C1 segment of cervical spinal cord (tissue), 14 donors: ENCODE results near the gene PPFIBP2.
A peak's percentile ranks its signal among the peaks of the same experiment; 100 is the strongest.

Source experiments
- DNase-seq, 14 donors: peaks; one replicate each; lab custom pipeline; 2025; lab: John Stamatoyannopoulos, UW

Gene PPFIBP2

DNA sequence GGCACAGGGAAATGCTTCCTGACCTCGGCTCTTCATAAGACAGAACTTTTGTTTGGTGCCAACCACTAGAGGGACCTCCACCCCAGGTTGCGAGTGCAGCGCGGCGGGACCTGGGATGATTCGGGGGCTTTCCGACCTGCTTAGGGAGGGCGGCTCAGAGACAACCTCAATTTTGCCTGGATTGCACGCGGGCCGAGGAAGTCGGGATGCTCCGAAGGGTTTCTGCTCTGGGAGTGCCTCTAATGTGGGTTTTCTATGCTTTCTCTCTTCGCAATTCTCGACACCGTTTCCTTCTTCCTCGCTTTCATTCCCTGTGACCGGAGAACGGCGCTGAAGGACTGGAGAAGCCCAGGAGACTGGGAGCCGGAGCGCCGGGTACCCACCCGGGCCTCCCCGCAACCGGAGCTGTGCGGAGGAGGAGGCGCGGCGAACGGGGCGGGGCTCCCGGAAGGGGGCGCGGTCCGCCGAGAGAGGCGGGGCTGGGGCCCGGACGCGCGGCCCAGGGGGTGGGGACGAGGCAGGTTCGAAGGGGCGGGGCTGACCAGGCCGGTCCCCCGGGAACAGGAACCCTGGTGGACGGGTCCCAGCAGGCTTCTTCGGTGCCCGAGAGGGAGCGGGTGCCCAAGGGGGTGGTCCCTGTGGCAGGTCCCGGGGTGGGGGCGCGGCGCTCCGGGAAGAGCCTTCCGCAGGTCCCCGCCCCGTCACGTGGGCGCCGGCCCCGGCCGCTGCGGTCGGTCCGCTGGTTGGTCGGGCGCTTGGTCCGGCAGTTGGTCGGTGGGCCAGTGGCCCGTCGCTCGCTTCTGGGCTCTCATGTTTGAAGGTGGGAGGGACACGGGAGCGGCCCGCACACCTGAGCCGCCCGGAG, at the start of gene PPFIBP2:
PPFIBP2 (plus strand) TSS at position 766 of the 865 bp plus-strand sequence. CDS start 35,477 bp downstream, outside the sequence.
- peak; percentile 37 to 99 (median 88) for DNase-seq

DNA sequence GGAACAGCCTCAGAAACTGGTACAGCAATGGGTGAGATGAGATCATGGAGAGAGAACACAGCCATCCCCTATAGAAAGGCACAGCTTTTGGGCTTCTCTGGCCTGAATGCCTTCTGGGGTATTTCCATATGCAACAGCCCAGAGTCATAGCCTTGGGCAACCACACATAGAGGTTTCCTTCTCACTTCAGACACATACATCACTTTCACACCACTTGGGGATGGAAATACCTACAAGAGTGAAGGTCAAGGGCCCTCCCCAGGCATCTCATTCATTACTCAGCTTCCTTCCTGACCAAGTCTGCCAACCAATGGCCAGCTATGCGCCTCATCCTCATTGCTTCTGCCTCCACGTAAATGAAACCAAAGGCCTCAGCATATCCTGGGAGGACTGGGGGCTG, 46.1 kb upstream of the PPFIBP2 start:
- DNase-seq = no peak

DNA sequence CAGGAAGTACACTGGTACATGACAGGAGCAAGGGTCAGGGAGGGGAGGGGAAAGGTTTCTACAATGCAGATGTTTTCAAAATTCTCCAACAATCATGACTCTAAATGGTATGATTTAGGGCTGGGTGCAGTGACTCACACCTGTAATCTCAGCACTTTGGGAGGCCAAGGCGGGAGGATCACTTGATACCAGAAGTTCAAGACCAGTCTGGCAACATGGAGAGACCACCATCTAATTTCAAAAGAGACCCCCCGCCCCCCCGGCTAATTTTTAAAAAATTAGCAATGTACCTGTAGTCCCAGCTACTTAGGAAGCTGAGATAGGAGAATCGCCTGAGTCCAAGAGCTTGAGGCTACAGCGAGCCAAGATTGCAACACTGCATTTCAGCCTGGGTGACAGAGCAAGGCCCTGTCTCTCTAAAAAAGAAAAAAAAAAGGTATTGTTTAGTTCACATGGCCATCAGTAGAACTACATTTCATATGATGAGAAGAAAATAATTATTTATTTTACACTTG, 44.4 kb upstream of the PPFIBP2 start:
- no peak for DNase-seq

DNA sequence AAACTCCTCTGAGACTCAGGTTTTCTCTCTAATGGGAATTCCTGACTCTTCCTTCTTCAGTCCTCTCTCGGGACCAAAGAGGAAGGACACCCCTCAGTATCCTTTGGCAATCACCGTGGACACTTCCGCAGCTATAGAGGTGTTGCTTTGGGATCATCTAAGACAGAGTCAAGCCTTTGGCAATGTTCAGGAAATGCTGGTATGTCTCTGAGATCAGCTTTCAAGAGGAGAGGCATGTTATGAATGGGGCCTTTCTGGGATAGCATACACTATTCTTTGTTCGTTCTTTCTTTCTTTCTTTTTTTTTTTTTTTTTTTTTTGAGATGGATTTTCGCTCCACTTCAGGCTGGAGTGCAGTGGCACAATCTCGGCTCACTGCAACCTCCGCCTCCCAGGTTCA, 42.7 kb upstream of the PPFIBP2 start:
- no peak for DNase-seq

DNA sequence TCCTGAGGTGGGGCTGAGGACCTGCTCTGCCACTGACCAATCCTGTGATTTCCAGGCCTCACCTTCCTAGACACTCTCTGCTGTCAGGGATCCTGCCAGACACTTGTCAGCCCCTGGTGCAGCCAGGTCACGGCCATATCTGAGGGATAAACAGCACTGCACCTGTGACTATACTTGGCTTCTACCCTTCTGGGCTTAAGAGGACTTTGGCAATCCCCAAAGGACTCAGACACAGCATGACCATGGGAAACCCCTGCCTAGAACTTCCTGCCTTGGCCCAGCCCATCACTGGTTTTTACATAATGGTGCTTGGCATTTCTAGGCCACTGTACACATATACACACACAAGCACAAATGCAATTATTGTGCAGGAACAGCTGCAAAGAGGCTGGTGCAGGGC, 40.1 kb upstream of the PPFIBP2 start:
- DNase-seq = no peak

DNA sequence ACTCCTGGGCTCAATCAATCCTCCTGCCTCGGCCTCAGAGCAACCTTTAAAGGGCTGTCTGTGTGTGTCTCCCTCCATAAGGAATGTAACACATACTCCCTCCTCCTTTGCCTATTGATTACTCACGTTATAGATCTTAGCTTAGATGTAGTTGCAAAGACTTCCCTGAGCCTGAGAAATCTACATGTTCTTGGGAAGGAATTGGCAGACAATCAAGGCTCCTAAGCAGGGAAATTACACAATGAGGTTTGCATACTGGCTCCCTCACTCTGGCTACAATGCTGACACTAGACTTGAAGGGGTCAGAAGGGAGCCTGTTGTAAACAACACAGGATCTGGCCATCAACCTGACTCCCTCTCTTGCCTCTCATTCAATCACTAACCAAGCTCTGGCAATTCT, 33.7 kb upstream of the PPFIBP2 start:
- DNase-seq = no peak

DNA sequence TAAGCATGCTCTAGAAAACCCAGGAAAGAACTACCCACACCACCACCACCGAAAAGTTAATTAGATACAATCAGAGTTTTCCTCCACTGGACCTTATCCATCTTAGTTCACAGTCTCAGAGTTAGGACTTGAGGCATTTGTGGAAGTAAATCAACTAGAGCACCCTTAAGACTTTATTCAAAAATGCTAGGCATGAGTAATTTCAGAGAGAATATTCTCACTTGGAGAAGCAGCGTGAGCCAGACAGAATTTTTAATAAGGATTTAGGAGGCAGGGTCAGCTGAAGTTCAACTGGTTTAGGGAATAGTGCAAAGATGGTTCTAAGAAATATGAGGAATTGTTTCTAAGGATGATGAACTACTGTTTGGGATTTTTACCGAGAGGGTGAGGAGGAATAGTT, 29.7 kb upstream of the PPFIBP2 start:
- DNase-seq = no peak

DNA sequence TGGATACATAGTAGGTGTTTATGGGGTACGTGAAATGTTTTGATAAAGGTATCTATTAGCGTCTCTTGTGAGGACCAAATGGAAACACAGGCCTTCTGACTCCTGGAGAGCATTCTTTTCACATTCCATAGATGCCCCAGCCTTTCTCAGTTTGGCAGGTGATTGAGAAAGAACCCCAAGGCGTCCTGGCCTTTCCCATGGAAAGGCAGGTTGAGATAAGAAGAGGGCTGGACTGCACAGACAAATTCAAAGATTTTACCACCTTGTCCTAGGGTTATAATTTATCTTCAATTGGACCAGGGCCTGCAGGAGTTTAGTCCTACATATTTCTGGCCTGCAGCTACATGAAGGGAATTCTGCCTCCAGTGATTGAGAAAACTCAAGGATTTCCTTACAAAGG, 29.2 kb upstream of the PPFIBP2 start:
- no peak for DNase-seq

DNA sequence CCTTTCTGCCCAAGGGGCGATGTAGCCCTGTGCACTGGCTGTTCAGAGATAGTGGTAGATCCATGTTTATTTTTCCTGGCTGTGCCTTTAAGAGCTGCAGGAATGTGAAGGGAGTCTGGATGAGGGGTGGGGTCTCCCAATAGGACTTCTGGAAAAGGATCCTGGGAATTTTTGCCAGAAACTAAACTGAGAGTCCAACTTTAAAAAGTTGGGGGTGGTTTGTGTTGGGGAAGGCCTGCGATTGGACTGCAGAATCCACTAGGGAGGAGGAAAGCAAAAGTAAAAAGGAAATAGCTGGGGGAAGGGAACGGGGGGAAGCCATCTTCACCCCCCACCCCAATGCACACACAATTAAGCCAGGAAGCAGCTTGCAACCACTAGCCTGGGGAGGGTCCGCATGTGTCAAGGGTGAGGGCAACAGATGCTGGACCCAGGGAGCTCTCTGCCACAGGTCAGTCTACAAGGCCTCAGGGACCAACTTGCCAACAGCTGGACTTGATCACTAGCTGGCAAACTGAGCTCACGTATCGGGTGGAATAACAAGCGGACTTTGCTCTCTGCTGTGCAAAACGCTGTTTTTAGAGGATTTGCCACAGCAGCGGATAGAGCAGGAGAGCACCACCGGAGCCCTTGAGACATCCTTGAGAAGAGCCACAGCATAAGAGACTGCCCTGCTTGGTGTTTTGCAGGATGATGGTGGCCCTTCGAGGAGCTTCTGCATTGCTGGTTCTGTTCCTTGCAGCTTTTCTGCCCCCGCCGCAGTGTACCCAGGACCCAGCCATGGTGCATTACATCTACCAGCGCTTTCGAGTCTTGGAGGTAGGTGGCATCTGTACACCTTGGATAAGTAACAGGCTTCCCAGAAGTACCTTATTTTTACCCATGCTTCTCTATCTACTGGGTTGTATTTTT, 28.4 kb upstream of the PPFIBP2 start, which contains the start of gene OLFML1:
OLFML1 (plus strand) TSS at position 321 of the 912 bp plus-strand sequence; CDS start at position 691, 370 bp downstream.
- DNase-seq = no peak

DNA sequence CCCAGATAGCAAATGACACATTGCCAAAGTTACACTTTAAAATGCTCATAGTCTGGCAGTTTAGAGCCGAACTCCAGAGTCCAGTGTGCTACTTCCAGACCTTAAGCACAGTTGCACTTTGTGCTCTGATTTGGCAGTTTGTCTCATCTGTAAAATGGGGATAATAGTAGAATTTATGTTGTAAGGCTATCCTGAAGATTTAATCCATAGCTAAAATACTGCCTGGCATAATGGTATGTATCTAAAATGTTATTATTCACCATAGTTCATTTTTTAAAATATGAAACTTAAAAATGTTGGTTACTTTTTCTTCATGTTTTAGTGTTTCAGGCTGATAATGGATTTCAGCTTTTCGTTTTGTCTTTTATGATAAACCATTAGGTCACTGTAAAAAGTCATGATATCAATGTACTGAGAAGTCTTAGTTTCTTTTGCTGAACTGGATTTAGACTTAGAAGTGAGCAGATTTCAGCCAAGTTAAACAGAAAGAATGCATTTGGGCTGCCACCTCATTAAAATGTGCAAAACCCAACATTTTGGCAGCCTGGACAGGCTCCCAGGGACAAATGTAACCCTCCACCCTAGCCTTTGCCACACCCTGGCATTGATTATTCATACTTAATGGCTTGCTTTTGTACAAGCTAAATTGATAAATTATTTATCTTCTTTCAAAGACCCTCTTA, 27.6 kb upstream of the PPFIBP2 start:
- DNase-seq = no peak

DNA sequence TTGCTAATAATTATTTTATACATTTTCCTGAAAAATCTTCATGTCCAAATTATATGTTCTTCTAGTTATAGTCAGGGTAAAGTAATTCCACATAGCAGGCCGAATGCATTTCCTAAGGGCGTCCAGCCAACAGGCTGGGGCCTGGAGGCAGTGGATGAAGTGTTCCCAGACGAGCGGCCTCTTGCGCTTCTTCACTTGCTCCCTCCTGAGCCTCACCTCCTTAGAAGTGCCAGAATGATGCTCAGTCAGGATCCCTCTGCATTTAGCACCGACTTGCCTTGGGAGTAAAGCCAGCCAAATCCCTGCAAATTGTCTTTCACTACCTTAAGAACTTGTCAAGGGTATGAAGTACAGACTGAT, 27.0 kb upstream of the PPFIBP2 start:
- DNase-seq = no peak

DNA sequence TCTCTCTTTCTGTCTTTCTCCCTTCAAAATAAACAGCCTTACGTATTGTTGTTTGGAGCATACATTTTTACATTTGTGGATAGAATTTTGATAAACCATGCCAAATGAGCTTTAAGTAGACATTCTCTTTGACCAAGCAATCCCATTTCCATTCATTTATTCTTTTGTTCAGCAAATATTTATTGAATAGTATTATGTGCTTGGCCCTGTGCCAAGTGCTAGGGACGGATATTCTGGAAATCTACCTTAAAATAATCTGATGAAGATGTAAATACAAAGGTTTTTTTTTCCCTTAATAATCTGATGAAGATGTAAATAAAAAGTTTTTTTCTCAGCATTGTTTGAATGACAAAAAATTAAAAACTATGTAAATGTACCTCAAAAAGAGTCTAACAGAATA, 26.4 kb upstream of the PPFIBP2 start:
- no peak for DNase-seq

DNA sequence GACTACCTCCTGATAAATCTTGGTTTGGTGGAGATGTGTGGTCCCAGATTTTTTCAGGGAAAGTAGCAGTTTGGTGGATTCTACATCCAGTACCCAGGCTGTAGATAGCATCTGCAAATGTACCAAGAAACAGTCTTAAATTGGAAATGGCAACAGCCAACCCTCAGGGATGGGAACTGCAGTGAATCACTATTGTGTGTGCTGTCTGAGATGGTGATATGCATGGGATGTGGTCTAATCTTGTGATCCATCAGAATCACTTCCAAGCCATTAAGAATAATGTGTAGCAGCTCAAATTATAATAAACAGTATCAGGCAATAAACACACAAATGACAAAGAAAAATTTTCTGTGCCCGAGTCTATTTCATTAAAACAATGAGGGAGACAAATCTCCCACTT, 25.1 kb upstream of the PPFIBP2 start:
- DNase-seq = no peak

DNA sequence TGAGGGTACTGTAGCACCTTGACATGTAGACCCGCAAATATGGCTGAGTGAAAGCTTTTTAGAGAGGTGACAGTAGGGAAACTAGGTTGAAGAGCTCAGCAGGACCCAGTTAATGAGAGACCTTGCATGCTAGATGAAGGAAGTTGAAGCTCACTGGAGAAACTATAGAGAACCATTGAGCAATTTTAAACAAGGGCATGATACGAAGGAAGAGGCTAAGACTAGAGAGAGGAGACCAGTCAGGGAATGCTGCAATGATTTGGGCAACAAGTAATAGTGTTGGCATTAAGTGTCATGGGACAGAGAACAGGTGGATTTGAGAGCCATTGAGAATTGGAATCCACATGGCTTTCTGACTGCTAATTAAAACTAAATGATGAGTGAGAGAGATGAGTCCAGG, 24.4 kb upstream of the PPFIBP2 start:
- DNase-seq = no peak

DNA sequence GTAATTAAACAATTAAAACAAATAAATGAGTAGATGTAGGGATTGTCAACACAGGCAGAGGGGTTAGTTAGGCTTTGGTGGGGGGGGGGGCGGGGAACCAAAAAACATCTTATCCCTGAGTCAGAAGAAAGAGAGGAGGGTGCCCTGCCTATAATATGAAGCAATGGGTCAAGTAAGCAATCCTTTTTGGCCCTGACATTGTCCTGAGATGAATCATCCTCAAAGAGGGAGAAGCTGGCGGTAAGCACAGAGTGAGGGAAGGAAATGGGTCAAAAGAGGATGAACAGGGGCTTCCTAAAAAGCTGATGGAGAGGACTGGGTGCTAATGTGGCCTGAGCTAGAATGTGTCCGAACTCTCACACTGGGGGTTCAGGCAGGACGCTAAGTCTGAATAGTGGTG, 23.7 kb upstream of the PPFIBP2 start:
- DNase-seq = no peak

DNA sequence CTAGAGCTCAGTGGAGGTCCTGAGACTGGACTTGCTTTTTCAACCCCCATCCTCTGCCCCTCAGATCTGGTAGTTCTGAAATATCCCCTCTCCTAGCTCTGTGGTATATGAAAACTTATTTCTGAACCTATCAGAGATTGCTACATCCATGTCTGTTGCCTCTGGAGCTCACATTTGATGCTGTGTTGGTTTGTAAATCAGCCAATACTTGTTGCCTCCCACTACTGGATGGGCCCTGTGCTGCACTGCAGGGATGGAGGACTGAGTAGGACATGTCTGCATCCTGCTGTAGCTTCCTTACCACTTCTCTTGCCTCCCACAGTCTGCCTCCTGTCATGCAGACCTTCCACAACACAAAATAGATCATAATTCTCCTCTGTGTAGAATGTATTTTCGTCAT, 23.3 kb upstream of the PPFIBP2 start:
- DNase-seq = no peak

DNA sequence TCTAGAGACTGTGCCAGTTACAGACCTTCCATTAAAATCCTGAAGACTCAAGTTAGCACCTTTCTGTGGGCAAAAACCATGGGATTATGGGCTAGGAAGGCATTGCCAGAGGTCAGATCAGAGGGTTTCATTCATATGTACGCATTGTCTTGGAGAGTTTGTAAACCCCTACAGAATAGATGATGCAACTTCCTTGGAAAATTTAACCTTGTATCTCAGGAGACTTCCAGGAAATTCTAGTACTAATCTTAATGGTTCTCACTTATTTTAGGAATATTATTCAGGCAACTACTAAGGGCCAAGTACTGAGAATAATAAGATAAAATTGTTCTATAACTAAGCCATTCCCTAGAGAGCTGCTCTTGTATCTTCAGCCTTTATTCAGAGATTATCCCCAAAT, 21.5 kb upstream of the PPFIBP2 start:
- no peak for DNase-seq

DNA sequence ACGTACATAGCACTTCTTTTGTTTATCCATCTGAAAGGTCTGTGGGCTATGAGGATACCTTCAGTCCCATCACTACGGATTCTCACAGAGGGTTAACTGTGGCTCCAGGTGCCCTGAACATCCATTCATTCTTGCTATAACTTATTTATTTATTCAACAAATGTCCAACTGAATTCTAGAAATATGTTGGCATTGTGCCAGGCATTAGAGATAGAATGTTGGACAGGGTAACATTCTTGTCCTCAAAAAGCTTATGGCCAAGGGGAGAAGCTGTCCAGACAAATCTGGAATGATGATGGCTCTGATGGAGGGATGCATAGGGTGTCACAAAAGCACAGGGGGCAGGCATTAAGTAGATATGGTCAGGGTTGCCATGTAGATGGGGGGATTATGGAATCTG, 20.1 kb upstream of the PPFIBP2 start:
- no peak for DNase-seq

DNA sequence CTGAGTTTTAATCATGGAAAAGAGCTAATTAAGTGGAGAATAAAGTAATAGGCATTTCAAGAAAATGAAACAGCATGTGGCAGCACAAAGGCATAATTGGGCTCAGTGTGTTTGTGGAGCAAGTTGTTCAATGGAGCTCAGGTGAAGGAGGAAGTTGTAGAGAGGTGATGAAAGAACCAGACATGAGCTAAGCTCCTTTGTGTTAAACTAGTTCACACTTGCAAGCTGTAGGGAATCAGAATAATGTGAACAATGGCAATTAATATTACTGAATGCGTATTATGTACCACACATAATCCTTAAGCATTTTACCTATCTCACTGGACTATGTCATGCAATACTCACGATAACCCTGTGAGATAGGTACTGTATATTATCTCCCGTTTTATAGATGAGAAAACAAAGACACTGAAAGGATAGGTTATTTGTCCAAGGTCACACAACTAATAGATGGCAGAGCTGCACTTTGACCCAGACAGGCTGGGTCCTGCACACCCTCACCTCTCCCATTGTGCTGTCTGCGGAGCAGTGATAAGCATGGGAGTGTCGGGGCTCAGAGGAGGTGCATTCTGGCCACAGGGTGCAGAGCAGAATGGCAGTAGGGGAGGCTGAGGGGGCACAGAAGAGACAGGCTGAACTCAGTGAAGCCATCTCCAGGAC, 19.6 kb upstream of the PPFIBP2 start:
- DNase-seq = no peak

DNA sequence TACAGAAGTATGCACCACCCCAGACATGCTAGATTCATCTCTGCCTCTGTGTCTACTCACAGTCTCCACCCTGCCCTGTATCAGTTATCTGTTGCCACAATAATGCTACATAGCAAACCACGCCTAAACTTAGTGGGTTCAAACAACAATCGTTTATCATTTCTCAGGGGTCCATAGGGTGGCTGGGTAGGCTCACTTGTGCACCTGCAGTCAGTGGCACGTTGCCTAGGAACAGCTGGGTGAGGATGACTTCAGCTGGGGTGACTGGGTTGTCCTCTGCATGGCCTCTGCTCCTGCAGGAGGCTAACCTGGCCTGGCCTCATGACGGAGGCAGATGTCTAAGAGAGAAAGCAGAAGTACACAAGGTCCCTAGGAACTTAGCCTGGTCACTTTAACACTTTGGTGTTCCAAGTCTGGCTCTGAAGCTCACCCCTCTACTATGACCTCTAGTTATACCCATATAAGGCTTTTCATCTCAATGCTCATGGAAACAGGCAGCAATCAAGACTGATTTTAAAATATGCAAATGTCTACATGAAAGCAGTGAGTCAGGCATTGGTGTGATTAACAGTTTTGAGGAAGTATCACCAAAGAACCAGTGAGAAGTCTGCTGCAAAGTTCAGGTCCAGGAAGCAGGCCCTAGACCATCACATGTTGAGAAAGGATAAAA, 17.8 kb upstream of the PPFIBP2 start:
- DNase-seq = peak in 1 of 14 donors; percentile 20

DNA sequence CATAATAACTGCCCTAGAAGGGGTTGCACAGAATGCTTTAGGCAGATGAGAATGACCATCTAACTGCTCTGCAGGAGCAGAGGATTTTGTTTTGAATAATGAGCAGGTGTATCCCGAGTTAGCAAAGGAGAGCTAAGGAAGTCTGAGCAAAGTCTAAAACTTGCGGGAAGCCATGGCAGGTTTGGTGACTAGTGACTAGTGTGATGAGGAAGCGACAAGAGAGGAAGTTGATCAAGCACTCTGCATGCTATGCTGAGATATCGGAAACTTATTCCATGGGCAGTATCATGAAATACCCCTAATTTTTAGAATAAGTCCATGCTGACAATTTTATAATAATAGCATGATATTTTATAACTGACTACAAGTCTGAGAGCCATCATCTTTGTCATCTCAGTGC, 15.6 kb upstream of the PPFIBP2 start:
- DNase-seq = no peak
